ENCODE results near the gene ZNF501.

DNA sequence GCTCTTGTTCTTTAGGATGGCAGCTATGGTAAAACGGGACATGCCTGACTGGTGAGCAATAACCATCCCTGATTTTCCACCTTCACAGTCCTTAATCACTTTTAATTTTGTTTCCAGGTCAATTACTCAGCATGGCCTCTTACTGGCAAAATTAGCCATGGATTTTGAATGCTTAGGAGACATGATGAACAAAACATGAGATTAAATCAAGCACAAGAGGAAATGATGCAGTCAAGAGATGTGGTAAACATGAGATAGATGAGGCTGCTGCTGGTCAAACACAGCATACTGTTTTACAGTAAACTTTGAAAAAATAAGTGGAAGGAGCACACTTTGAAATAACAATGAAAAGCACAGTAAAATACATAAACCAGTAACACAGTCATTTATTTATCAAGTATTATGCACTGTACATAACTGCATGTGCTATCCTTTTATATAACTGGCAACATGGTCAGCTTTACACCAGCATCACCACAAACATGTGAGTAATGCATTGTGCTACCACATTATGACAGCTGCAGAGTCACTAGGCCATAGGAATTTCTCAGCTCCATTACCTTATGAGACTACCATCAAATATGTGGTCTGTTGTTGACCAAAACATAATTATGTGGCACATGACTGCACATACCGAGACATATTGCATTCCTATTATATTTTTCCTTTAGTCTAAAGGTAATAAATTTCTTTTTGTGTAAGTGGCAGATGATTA, 47.1 kb upstream of the ZNF501 start:
- TF ChIP-seq CTCF (IDR thresholded peaks at IDR 0.05; ENCODE audit: low read depth, low read length): no peak
- TF ChIP-seq EZH2phosphoT487 (IDR thresholded peaks at IDR 0.05; ENCODE audit: low read depth): no peak

Measured in OCI-LY3 (cell line).